IPS-18c (cell line): ENCODE data around the gene HTT.

ENCODE experiments used
- H3K4me3 ChIP-seq: 2 replicates; pipeline ENCODE4 v1.7.0; 2013; ENCODE audit warnings: low read depth, mild to moderate bottlenecking, low read length, moderate library complexity; ENCODE audit not compliant: insufficient read depth
- H3K9me3 ChIP-seq: one replicate; pipeline ENCODE4 v1.6.1; 2013; ENCODE audit warnings: mild to moderate bottlenecking, low read length, moderate library complexity; ENCODE audit not compliant: control insufficient read depth, insufficient read depth

HTT gene

DNA sequence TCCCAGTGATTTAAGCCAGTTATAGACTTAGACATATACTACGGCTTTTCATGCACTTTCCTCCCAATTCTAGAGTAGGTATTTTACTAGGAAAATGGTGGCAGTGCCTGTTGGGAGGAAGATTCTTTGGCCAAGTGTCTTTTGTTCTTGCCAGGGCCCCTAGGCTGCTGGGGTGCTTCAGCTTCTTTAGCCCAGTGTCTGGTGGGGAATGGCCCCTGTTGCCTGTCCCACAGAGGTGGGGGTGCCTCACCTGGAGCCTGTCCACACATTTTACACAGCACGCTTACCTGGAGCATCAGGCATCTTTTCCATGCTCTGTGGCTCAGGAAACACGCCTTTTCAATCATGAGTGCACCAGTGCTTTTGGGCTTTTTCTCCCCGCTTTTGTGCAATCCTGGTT is 141.3 kb downstream of the HTT start:
- H3K4me3 ChIP-seq, result no peak overlapping the region

DNA sequence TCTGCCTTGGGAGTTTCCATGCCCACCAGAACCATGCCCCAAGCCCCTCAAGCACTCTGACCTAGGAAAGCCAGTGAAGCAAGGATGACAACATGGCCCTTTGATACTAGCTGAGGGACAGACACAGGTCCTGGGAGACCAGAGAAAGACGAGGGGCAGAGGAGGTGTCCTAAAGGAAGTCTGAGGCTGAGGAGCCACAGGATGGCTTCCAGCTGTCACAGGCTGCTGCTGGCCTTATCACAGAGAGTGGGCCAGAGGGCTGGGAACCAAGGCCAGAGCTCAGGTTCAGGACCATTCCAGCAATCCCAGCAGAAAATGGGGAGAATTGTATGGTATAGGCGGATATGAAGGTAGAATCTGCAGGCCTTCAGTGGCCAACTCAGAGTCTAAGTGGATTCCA is 142.8 kb downstream of the HTT start:
- Histone ChIP-seq H3K9me3 (no peaks in the 10 kb centered on the region), H3K4me3 (no peak overlapping the region)

More for the DNA sequence above, 141.3 kb downstream of the HTT start:
- H3K9me3 ChIP-seq, result no peaks in the 10 kb centered on the region

DNA sequence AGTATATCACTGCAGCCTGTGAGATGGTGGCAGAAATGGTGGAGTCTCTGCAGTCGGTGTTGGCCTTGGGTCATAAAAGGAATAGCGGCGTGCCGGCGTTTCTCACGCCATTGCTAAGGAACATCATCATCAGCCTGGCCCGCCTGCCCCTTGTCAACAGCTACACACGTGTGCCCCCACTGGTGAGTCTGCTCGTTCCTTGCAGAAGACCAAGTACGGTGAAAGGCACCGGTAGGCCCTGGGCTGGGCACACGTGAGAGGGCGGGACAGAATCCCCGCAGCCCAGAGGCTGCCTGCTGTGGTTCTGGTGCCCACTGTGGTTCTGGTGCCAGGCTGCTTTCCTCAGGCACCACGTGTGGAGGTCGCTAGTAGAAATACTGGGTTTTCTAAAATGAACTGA is 143.3 kb downstream of the HTT start:
- no peaks in the 10 kb centered on the region for H3K9me3 ChIP-seq
- no peak overlapping the region for H3K4me3 ChIP-seq

DNA sequence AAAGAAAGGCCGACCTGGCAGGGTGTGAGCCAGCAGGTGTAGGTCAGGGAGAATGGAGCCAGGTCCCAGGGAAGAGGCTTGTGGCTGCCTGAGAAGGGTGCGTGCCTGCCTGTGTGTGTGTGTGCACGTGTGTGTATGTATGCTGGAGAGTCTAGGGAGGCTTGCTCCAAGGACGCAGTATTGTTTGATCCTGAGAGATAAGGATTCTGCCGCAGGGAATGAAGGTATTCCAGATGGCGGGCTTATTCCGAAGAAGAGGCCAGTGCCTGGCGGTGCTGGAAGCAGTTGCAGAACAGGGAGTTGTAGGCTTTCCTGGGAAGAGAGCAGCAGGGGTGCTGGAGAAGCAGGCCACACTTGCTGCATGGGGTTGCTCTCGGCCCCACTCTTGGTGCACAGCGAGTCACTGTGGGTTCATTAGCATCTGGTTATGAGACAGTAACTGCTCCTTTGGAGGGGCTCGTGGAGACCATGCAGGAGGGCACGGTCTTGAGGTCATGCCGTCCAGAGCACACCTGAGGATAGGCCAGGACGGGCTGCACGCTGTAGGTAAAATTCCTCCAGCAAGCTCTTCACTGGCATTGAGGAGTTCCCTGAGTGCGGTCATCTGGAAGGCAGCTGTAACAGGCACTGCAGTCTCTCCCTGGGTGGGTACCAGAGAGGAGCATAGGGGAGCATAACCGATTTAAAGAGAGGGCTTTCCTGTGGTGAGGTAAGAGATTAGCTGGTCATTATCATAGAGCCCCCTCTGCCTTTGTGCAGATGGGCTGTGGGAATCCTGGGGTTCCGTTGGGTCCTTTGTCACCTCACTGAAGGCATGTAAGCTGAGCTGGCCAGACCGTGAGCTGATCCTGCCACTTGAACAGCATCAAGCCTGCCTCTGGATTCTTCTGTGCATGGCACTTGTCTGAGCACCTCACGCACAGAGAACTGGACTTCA is 144.6 kb downstream of the HTT start:
- Histone ChIP-seq H3K4me3 (no peak overlapping the region), H3K9me3 (no peaks in the 10 kb centered on the region)

DNA sequence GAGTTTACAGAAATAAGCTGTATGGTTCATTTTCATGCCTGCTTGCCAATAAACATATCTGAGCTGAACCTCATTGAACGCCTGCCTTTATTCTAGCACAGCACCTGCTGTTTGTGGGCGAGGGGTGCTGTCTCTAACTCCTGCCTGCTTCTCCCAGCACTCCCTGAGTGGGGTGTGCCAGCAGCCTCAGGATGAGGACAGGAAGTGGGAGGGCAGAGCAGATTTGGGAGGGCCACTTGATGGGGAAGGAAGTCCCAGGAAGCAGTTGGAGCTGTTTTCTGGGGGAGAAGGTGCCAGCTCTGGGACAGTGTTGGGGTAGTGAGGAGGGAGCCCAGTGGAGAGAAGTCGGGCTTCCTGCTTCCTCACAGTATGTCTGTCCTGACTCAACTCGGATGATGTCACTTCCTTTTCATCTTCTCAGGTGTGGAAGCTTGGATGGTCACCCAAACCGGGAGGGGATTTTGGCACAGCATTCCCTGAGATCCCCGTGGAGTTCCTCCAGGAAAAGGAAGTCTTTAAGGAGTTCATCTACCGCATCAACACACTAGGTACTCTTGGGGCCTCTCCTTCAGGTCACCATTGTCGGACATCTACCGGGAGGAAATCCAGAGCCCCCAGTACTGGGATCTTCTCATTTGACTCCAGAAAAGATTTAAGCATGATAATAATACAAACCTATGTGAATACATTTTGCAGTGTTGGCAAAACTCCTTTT is 145.4 kb downstream of the HTT start:
- H3K4me3 ChIP-seq, result no peak overlapping the region
- H3K9me3 ChIP-seq, result no peaks in the 10 kb centered on the region

DNA sequence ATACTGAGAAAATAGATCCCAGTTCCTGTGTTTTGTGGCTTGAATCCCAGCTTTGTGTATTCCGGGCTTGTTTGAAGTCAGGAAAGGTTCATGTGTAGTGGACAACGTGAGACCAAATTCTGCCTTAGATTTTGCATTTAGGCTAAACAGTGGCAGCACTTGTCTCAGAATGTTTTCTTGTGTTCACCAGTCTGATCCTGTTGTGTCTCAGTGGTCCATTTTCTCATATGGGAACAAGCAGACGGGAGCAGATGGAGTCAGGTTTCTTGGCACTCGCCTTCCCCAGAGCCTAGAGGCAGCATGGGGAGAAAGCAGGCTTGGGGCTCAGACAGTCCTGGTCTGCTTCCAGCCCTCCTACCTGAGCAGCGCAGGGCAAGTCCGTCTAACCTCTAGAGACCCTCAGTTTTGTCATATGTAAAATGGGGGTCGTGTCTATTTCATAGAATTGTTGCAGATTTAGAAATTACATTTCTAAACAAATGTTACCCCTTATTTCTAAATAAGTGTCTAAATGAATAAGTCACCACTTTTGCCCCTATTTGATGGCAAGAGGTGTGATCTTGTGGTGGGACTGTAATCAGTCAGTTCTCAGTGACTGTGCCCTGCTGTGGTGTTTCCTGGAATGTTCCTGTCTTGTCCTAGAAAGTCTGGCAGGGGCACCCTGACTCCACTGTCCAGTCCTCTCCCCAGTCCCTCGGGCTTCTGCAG is 146.1 kb downstream of the HTT start:
- no peak overlapping the region for H3K4me3 ChIP-seq
- no peaks in the 10 kb centered on the region for H3K9me3 ChIP-seq

DNA sequence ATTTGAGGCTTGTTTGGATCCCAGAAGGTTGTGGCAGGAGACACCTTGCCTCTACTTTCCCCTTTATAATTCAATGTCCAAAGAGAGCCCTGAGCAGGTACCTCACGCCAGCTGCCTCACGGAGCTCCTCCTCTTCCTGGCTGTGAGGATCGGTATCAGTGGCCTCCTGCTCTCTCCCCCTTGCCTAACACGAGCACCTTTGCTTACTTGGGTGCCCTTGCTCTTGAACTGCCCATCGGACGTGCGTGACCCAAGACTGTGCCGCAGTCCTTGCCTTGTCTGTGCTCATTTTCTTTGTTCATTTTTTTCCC is 146.7 kb downstream of the HTT start:
- H3K4me3 ChIP-seq, result no peak overlapping the region
- H3K9me3 ChIP-seq, result no peaks in the 10 kb centered on the region

DNA sequence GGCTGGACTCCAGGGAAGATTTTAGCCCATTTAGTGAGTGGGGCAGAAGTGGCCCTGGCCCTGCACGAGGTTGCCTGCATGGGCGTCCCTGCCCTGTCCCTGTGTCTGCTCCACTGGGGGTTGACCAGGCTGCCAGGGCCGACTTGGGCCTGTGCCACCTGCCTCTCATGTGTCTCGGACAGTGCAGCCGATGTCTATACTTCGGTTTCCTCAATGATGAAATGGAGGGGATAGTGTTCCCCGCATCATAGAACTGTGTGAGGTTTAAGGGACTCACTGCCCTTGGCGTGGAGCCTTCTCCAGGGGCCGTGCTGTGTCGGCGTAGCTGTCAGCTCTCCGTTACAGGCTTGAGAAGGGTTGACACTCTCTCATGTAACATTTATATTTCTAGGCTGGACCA is 147.5 kb downstream of the HTT start:
- Histone ChIP-seq H3K4me3 (no peak overlapping the region), H3K9me3 (no peaks in the 10 kb centered on the region)

DNA sequence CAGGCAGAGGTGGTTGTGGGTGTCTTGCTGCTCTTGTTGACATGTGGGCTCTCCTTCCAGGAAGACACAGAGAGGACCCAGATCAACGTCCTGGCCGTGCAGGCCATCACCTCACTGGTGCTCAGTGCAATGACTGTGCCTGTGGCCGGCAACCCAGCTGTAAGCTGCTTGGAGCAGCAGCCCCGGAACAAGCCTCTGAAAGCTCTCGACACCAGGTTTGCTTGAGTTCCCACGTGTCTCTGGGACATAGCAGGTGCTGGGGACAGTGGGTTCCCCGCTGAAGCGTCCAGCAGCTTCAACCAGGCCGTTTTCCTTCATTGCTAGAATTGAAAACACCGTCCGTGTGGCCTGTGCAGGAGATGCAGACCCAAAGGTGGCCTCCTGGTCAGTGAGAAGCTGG is 148.9 kb downstream of the HTT start:
- Histone ChIP-seq H3K9me3 (no peaks in the 10 kb centered on the region), H3K4me3 (no peak overlapping the region)

DNA sequence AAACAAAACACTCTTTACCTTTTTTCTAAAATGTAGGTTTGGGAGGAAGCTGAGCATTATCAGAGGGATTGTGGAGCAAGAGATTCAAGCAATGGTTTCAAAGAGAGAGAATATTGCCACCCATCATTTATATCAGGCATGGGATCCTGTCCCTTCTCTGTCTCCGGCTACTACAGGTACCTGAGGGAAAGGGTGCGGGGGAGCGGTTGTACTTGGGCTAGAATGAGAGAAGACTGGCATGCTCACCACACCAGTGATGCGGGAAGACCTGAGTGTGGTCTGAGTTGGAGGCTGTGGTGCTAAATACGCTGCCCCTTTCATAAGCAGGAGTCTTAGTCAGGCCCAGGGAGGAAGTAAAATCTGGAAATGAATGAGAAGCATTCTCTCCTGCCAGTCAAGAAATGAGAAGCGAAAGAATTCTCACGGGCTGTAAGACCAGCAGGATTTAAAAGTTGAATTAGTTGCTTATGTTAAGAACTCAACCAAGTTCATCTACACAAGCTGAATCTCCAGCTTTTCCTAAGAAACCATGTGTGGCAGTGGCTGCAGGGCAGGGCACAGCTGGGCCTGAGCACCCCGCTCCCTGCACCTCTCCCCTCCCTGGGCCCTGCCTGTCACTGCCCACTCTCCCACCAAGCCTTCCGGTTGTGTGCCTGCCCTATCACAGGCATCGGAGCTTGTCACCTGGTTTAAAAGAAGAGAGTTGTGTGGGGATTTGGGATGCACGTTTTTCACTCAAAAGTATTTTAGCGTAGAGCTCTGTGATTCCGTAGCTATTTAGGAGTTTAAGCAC is 149.7 kb downstream of the HTT start:
- Histone ChIP-seq H3K4me3 (no peak overlapping the region), H3K9me3 (no peaks in the 10 kb centered on the region)

DNA sequence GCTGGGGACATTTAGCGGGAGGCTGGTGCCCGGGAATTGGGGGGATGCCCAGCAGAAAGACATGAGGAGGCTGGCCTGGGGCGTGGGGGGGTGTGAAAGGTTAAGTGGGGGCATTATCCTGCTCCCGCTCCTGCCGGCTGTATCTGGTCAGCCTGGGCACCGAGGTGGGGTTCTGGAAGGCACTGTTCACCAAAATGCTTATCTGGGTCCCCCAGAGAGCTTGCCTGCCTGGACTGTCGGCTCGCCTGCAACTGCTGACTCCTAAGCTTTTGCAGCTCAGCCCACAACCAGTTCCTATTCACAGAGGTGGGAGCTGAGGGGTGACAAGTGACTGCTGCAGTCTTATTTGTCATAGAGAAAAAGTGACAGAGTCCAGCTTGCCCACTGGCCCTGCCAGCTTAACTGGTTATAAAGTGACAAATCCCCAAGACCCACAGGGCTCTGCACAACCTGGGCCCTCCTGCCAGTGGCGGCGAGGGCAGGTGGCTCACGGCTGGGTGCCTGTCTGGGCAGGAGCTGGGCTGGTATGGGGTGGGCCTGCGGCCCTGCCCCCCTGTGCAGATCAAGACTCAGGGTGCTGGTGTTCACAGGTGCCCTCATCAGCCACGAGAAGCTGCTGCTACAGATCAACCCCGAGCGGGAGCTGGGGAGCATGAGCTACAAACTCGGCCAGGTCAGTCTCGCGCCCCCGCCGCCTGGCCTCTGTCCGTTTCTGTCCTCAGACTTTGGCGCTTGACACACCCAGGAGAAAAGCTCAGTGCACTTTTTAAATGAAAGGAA is 150.8 kb downstream of the HTT start:
- Histone ChIP-seq H3K9me3 (no peaks in the 10 kb centered on the region), H3K4me3 (no peak overlapping the region)

DNA sequence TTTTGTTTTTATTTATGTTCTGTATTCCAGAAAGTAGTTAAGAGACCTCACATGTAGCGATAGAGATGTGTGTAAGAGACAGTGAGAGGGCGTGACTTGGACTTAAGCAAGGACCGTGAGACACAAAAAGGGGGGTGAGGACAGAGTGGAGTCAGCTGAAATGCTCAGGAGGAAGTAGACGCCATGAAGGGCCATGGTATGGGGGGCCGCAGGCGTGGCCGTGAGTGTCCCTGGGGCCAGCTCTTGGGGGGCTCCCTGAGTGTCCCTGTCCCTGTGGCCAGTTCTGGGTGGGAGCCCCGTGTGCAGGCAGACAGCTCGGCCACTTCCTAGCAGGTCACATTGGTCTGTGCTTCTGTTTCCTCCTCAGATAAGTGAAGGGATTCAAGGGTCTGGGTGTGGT is 151.5 kb downstream of the HTT start:
- Histone ChIP-seq H3K9me3 (no peaks in the 10 kb centered on the region), H3K4me3 (no peak overlapping the region)

DNA sequence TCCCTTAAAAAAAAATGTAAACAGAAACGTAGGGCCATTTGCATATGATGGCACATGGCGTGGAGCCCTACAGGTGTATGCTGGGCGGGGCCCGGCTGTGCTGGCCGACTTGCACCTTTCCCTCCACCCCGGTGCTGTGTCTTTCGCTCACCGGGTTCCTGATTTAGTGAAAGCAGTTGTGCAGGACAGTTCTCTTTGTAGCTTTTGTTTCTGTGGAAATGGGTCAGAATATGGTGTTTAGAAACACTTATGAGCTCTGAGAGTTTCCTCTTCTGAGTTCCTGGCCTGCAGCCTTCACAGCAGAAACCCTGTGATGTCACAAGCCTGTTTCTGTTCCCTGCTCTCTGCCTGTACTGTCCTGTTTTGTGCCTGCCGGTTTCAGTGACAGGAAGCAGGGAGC is 152.0 kb downstream of the HTT start:
- no peaks in the 10 kb centered on the region for H3K9me3 ChIP-seq
- no peak overlapping the region for H3K4me3 ChIP-seq

DNA sequence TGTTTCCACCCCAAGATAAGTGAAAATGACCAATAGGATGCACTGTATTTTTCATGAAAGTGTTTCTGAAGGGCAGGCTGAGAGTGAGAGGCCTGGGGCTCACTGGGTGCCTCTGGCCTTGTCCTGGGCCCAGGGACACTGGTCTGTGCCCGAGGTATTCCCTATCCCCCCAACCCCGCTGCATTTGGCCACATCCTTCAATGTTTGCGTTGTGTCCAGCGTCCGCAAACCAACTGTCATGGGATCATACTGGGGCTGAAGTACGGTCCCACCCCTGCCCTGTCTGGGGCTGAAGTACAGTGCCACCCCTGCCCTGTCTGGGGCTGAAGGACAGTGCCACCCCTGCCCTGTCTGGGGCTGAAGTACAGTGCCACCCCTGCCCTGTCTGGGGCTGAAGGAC is 152.5 kb downstream of the HTT start:
- H3K9me3 ChIP-seq, result peaks cover 2% of the 10 kb centered on the region
- H3K4me3 ChIP-seq, result no peak overlapping the region

DNA sequence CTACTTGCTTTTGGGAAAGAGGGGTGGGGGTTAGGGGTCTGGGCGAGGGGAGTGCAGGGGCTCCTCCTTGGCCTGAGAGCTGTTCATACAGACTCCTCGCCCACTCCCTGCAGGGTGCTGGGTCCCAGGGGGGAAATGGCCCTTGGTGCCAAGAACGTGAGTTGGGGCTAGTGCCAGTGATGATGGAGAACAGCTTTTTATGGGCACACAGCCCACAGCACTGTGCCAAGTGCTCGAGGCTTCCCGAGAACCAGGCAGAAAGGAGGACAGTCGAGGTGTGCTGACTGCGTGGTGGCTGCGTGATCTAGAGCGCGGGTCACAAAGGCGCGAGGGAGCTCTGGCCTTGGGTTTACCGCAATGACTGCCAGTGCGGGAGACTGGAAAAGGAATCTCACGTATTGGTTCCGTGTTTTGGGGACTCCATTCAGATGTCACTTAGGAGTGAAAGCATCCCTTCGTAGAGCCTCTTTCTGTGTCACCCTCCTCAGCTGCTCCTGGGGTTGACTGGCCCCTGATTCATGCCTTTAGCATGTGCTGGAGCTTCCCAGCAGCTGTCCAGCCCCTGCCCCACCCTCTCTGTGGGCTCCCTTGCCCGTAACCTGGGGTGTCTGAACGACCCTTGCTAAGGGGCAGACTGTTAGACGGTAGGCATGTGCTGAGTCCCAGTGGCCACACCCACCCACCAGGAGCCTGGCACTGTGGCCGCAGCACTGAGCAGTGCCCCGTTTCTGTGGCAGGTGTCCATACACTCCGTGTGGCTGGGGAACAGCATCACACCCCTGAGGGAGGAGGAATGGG is 153.6 kb downstream of the HTT start:
- H3K9me3 ChIP-seq, result peaks cover 2% of the 10 kb centered on the region
- H3K4me3 ChIP-seq, result no peak overlapping the region

DNA sequence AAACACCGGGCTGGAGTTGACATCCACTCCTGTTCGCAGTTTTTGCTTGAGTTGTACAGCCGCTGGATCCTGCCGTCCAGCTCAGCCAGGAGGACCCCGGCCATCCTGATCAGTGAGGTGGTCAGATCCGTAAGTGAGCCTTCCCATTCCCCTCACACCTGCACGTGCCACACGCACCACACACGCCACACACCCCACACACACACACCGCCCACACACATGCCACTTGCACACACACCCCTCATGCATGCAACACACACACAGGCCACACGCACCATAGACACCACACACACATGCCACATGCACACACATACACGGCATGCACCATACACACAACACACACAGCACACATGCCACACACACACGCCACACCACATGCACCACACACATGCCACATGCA is 154.4 kb downstream of the HTT start:
- no peak overlapping the region; the same call in 1 of the 2 replicates for H3K4me3 ChIP-seq
- peaks cover 2% of the 10 kb centered on the region for H3K9me3 ChIP-seq
